MG63 (cell line): ENCODE results near the gene PHACTR1. TPM values are rescaled to one million over a fixed set of nuclear protein-coding genes. Genes with fewer than 3 reads are reported as not detected.
"Not testable (repeated sequence)": the region's sequence is repeated elsewhere in the genome, so short reads cannot be mapped to it uniquely, and the experiment has no call there.

Source experiments
- DNase-seq: peaks from one replicate; pipeline ENCODE4 v3.0.0-alpha.2; 2020
- H3K27me3 ChIP-seq: fragments of 250-450 bp; sonication (Bioruptor Pico); 2 replicates; pipeline ENCODE4 v1.5.1; 2020; ENCODE audit warnings: mild to moderate bottlenecking, moderate library complexity
- H3K36me3 ChIP-seq: fragments of 250-450 bp; sonication (Bioruptor Pico); 2 replicates; pipeline ENCODE4 v1.5.1; 2020; ENCODE audit warnings: mild to moderate bottlenecking, moderate library complexity
- H3K4me3 ChIP-seq: fragments of 250-450 bp; sonication (Bioruptor Pico); 2 replicates; pipeline ENCODE4 v1.5.1; 2020; ENCODE audit warnings: mild to moderate bottlenecking, moderate library complexity
- H3K9me3 ChIP-seq: fragments of 250-450 bp; sonication (Bioruptor Pico); 2 replicates; pipeline ENCODE4 v1.5.1; 2020; ENCODE audit warnings: mild to moderate bottlenecking, moderate library complexity
- total RNA-seq: library from RNA; depleted of rRNA; stranded (reverse); fragments of >200 nt; shearing (Covaris generic); gene quantifications from 2 replicates; pipeline ENCODE4 v1.2.3, GENCODE V29; 2014; ENCODE audit warnings: low replicate concordance

PHACTR1 gene
- total RNA-seq, 1 experiment from 2014 or later, result 0.20 TPM

- no peak for DNase-seq
- Histone ChIP-seq H3K4me3 (no peak overlapping the region), H3K36me3 (no peaks in the 10 kb centered on the region), H3K9me3 (peaks cover 2% of the 10 kb centered on the region; the same call in 1 of the 2 replicates), H3K27me3 (no peaks in the 10 kb centered on the region)
These were observed 442.7 kb downstream of the PHACTR1 start for GRCh38 chr6:13159300-13159699.

GRCh38 chr6:13159822-13160221 is 443.3 kb downstream of the PHACTR1 start:
- H3K9me3 ChIP-seq, H3K27me3 ChIP-seq, H3K36me3 ChIP-seq, DNase-seq, H3K4me3 ChIP-seq: not testable (repeated sequence)

- Histone ChIP-seq H3K27me3 (peaks cover 9% of the 10 kb centered on the region; the same call in 1 of the 2 replicates), H3K36me3 (no peaks in the 10 kb centered on the region)
- no peak for DNase-seq
These were observed 446.8 kb downstream of the PHACTR1 start for GRCh38 chr6:13163161-13163944.

GRCh38 chr6:13164291-13164690 is 447.7 kb downstream of the PHACTR1 start:
- Histone ChIP-seq H3K4me3 (no peak overlapping the region), H3K36me3 (no peaks in the 10 kb centered on the region), H3K27me3 (peaks cover 9% of the 10 kb centered on the region; the same call in 1 of the 2 replicates), H3K9me3 (peaks cover 2% of the 10 kb centered on the region; the same call in 1 of the 2 replicates)
- no peak for DNase-seq

More at GRCh38 chr6:13163161-13163944, 446.8 kb downstream of the PHACTR1 start:
- H3K9me3 ChIP-seq, result peaks cover 2% of the 10 kb centered on the region; the same call in 1 of the 2 replicates
- H3K4me3 ChIP-seq, result no peak overlapping the region

DNA sequence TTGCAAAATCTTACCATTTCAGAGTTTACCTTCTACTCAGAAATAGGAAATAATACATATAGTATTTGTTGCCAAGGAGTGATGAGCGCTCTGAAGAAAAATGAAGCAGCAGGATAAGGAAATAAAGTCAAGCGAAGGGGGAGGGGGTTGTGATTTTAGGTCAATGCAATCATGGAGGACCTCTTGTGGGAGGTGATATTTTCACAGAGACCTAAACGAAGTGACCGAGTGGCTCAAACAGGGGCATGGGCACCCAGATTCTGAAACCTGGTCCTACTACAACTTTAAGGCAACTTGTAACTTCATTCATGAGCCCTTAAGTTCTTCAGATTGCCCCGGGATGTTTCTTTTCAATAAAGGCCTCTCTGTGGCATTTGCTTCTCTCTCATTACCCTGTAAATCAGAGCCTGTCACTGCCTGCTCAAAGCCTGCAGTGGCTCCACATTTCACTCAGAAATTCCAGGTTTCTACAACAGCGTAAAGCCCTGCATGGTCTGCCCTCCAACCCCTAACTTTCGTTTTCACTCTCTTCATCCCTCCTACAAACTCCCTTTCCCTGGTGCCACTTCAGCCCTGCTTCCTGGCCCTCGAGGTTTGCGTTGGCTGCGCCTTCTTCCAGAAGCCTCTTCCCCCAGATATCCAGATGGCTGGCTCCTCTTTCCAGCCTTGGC is 449.1 kb downstream of the PHACTR1 start:
- H3K9me3 ChIP-seq, result no peaks in the 10 kb centered on the region
- H3K27me3 ChIP-seq, result peaks cover 9% of the 10 kb centered on the region; the same call in 1 of the 2 replicates
- DNase-seq, result no peak
- no peak overlapping the region for H3K4me3 ChIP-seq
- H3K36me3 ChIP-seq, result no peaks in the 10 kb centered on the region

- DNase-seq, result no peak
- Histone ChIP-seq H3K4me3 (no peak overlapping the region), H3K9me3 (no peaks in the 10 kb centered on the region), H3K27me3 (peaks cover 9% of the 10 kb centered on the region; the same call in 1 of the 2 replicates), H3K36me3 (no peaks in the 10 kb centered on the region)
These were observed 449.7 kb downstream of the PHACTR1 start for GRCh38 chr6:13166269-13166668.

GRCh38 chr6:13166916-13167315 is 450.3 kb downstream of the PHACTR1 start:
- no peak overlapping the region for H3K4me3 ChIP-seq
- no peak for DNase-seq
- H3K9me3 ChIP-seq, result no peaks in the 10 kb centered on the region
- H3K36me3 ChIP-seq, result no peaks in the 10 kb centered on the region
- H3K27me3 ChIP-seq, result peaks cover 9% of the 10 kb centered on the region; the same call in 1 of the 2 replicates

GRCh38 chr6:13172291-13172690 is 455.7 kb downstream of the PHACTR1 start:
- Histone ChIP-seq H3K4me3 (no peak overlapping the region), H3K27me3 (peaks cover 28% of the 10 kb centered on the region), H3K36me3 (no peaks in the 10 kb centered on the region), H3K9me3 (no peaks in the 10 kb centered on the region)
- DNase-seq, result no peak

- H3K36me3 ChIP-seq, result no peaks in the 10 kb centered on the region
- H3K4me3 ChIP-seq, result no peak overlapping the region
- peaks cover 23% of the 10 kb centered on the region for H3K27me3 ChIP-seq
- DNase-seq, result no peak
- no peaks in the 10 kb centered on the region for H3K9me3 ChIP-seq
These were observed 458.5 kb downstream of the PHACTR1 start for GRCh38 chr6:13175087-13175486.

DNA sequence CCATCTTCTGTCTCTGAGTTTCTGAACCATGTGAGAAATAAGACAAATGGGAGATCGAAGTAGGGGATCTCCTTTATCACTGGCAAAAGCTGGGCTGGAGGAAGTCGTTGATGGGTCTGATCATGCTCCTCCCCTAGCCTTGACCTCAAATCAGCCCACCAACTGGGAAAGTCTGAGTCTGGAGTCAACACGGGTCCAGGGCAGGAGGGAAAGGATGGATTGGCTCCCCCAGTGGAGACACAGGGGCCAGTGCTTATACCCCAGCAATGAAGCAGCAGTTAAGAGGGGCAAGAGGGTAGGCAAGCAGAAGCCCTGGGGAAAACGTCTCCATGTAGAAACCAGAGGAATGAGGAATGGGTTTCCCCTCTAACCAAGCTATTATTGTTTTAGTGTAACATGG is 459.2 kb downstream of the PHACTR1 start:
- no peaks in the 10 kb centered on the region for H3K36me3 ChIP-seq
- H3K27me3 ChIP-seq, result peaks cover 23% of the 10 kb centered on the region
- no peak for DNase-seq
- no peak overlapping the region for H3K4me3 ChIP-seq
- H3K9me3 ChIP-seq, result no peaks in the 10 kb centered on the region

- DNase-seq, result no peak
- Histone ChIP-seq H3K9me3 (no peaks in the 10 kb centered on the region), H3K4me3 (no peak overlapping the region), H3K27me3 (peaks cover 23% of the 10 kb centered on the region), H3K36me3 (no peaks in the 10 kb centered on the region)
These were observed 461.1 kb downstream of the PHACTR1 start for GRCh38 chr6:13177664-13178063.

GRCh38 chr6:13178107-13178506 is 461.5 kb downstream of the PHACTR1 start:
- Histone ChIP-seq H3K4me3 (no peak overlapping the region), H3K9me3 (no peaks in the 10 kb centered on the region), H3K36me3 (no peaks in the 10 kb centered on the region), H3K27me3 (peaks cover 19% of the 10 kb centered on the region)
- DNase-seq, result no peak

DNA sequence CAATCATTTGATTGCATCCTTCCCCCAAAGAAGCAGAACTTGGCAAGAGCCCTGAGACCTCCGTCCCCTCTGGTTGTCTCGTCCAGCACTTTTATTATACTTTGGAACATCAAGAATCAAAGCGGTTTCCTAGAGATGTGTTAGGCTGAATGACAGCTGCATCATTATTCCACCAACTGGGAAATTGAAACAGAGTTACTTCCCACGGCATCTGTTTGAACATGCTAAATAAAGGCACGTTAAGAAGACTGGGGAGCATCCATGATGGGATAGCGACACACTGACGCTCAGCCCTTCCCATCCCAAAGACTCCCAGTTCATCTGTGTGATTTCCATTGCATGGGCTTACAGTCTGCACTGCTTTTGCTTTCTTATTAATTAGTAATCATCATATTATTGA is 464.0 kb downstream of the PHACTR1 start:
- DNase-seq, result no peak
- H3K27me3 ChIP-seq, result peaks cover 4% of the 10 kb centered on the region
- no peaks in the 10 kb centered on the region for H3K36me3 ChIP-seq
- no peaks in the 10 kb centered on the region for H3K9me3 ChIP-seq
- H3K4me3 ChIP-seq, result no peak overlapping the region

DNA sequence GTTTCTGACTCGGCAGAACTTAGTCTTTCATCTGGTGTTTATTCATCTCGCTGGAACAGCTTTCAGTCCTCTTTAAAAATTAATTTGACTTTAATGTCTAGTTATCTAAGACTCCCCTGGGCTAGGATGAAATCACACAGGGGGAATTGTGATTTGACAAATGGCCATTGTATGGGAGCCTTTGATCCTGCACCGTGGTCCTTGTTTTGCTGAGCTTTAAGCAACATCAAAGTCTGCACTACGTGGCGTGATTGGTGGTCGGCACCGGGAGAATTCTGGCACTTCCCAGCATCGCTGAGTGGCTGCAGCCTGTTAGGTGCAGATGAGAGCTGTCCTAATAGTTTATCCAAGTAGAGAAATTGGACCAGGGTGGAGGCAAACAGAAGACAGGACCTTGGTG is 464.8 kb downstream of the PHACTR1 start:
- no peak overlapping the region for H3K4me3 ChIP-seq
- no peaks in the 10 kb centered on the region for H3K36me3 ChIP-seq

DNA sequence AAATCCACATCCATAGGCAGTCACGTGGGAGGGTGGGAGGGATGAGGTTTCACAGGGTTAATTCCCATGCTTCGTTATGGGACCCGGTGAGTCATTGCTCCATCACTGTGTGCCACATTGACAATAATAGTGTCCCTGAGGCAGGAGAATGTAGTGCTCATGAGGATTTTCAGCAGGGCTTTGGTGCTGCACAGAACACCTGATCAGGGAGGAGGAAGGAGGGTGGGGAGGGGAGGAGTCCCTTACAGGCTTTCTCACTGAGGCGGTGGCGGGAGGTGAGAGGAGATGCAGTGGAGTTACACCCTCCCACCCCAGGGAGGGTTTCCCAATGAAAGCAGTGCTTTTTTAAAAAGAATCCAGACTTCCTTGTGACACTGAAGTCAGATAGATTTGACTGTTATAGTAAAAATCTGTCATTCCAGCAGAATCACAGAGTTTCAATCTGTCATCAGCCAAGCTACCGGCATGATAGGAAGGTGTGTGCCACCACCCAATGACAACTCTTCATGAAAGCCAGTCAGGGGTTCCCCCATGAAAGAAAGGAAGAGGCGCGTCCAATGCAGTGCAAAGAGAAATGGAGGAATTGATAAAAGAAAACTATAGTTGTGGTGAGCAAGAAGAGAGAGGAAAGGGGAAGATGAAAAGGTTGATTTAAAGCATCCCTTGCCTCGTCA is 467.0 kb downstream of the PHACTR1 start:
- H3K4me3 ChIP-seq, result no peak overlapping the region
- no peaks in the 10 kb centered on the region for H3K9me3 ChIP-seq
- H3K27me3 ChIP-seq, result peaks cover 7% of the 10 kb centered on the region
- H3K36me3 ChIP-seq, result no peaks in the 10 kb centered on the region
- no peak for DNase-seq

More for the DNA sequence above, 464.8 kb downstream of the PHACTR1 start:
- no peak for DNase-seq
- H3K9me3 ChIP-seq, result no peaks in the 10 kb centered on the region
- H3K27me3 ChIP-seq, result peaks cover 7% of the 10 kb centered on the region

GRCh38 chr6:13184089-13184468 is 467.5 kb downstream of the PHACTR1 start:
- Histone ChIP-seq H3K36me3 (no peaks in the 10 kb centered on the region), H3K4me3 (no peak overlapping the region), H3K27me3 (peaks cover 7% of the 10 kb centered on the region), H3K9me3 (no peaks in the 10 kb centered on the region)
- DNase-seq, result no peak

GRCh38 chr6:13184547-13184946 is 468.0 kb downstream of the PHACTR1 start:
- H3K36me3 ChIP-seq, result no peaks in the 10 kb centered on the region
- H3K4me3 ChIP-seq, result no peak overlapping the region
- H3K27me3 ChIP-seq, result peaks cover 7% of the 10 kb centered on the region
- no peak for DNase-seq
- H3K9me3 ChIP-seq, result no peaks in the 10 kb centered on the region
